ENCODE results near the gene UCK1.

UCK1 gene

GRCh38 chr9:131492070-131492469 is 39.0 kb downstream of the UCK1 start:
- DNase-seq: no peak

GRCh38 chr9:131491001-131491710 is 39.9 kb downstream of the UCK1 start:
- DNase-seq: no peak

DNA sequence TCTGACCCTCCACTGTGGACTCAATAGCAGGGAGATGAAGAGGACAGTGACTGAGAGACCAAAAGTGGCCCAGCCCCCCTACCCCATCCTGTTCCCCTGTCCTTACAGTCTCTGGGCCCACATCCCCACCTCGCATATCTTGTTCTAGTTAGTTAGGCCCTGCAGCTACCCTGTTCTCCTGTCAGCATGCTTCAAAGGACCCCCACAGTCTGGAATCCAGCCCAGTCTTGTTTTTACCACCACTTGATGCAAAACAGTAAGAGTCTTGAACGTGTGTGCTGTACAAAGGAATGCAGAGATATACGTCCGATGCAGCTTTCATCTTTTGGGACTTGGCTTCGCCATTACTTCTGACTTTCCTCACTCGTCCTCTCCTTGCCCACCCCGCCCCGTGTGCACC is 40.5 kb downstream of the UCK1 start:
- DNase-seq: no peak

- DNase-seq: no peak
Observed at GRCh38 chr9:131487621-131488031, 43.4 kb downstream of the UCK1 start.

GRCh38 chr9:131487001-131487400 is 44.1 kb downstream of the UCK1 start:
- DNase-seq: no peak

DNA sequence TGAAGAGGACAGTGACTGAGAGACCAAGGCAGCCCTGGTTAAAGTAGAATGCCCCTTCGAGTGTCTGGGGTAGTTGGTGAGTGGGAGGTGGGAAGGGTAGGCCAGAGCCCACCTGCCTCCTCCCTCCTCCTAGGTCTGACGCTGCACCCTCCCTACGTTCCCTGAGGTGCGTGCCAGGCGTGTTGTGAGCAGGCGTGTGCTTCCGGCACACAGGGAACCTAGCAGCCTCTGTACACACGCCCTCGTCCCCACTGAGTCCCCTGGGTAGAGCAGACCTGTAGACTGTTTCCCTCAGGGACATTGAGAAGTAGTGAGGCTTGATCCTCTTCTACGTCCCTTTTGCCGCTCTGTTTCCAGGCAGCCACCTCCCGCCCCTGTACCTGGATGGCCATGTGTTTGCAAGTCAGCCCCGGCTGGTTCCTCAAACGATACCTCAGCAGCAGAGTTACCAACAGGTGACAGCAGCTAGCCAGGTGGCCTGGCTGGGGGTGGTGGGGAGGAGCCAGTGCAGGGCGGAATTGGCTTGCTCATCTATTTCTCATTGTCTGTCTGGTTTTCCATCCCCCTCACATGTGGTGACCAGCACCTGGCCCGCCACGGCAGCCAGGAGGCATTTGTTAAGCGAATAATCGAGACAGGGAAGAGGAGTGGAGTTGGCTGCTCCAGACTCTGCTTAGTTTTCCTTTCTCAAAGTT is 45.2 kb downstream of the UCK1 start:
- DNase-seq: no peak

DNA sequence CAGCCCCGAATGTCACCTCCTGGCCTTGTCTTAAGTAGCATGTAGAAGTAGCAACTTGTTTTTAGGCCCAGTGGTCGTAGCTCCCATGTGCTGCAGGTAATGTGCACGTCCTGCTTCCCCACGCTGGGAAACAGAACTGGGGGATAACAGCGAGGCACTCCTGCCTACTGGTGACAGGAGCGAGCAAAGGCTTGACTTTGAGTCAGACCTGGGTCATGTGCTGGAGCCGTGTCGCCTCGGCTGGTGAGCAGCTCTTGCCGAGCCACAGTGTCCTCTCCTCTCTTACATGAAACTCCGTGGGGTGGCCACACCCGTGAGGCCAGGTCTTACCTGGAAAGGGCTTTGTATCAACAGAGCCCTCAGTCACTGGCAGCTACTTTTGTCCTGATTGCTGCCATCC is 45.9 kb downstream of the UCK1 start:
- DNase-seq: no peak

- no peak for DNase-seq
Observed at GRCh38 chr9:131484560-131485185, 46.4 kb downstream of the UCK1 start.

- DNase-seq: no peak
Observed at GRCh38 chr9:131484051-131484445, 47.0 kb downstream of the UCK1 start.

GRCh38 chr9:131483319-131484050 is 47.6 kb downstream of the UCK1 start:
- DNase-seq: no peak

DNA sequence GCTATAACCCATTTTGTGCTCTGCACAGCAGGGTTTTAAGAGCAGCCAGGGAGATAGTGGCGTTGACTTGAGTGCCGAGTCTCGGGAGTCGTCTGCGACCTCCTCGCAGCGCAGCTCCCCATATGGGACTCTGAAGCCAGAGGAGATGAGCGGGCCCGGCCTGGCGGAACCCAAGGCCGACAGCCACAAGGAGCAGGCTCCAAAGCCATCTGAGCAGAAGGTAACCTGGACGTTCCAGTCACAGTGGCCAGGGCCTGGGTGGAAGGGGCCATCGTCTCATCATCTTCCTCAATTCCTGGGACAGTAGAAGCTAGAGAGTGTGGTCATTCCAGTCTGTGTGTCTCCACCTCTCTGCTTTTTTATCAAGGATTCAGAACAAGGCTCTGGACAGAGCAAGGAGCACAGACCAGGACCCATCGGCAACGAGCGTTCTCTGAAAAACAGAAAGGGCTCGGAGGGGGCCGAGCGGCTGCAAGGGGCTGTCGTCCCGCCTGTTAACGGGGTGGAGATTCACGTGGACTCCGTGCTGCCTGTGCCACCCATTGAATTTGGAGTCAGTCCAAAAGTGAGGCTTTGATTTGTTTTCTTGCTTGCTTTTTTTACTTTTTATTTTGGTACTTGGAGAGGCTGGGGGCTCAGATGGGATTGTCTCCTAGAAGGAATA is 48.6 kb downstream of the UCK1 start:
- no peak for DNase-seq

DNA sequence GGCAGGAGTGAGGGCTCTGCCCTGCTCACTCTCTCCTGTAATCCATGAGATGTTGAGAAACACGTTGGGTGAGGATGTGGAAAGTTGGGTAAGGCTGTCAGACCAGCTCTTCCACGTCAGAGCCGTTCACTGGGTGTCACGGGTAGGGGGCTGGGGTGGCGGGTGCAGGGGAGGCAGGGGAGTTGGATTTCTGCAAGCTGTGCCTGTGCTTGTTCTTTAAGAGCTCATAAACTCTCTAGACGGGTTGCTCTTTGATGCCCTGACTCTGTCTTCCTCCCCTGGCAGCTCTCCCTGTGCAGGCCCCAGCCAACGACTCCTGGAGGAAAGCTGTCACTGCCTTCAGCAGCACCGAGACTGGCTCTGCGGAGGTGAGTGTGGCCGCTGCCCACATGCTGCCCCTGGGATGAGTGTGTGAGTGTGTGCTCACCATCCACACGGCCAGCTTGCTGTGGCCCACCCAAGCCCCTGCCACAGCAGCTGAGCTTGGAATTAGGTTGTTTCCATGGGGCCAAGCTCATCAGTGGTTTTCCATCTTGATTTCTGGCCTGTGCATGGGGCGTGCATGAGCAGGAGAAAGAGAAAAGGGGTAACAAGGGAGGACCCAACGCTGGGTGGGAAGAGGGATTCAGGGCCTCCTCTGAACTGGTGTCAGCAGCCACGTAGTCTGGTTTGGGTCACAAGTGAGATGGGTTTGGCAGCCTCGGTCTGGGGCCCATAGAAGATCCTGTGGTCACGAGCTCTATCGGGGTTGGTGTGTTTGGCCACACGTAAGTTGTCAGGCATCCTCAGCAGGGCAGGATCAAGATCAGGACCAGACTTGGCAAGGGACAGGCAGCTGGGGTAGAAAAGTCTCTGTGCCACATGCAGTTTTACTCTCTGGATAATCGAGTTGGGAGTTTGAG is 49.4 kb downstream of the UCK1 start:
- DNase-seq: no peak

GRCh38 chr9:131480258-131480657 is 50.8 kb downstream of the UCK1 start:
- DNase-seq: no peak

DNA sequence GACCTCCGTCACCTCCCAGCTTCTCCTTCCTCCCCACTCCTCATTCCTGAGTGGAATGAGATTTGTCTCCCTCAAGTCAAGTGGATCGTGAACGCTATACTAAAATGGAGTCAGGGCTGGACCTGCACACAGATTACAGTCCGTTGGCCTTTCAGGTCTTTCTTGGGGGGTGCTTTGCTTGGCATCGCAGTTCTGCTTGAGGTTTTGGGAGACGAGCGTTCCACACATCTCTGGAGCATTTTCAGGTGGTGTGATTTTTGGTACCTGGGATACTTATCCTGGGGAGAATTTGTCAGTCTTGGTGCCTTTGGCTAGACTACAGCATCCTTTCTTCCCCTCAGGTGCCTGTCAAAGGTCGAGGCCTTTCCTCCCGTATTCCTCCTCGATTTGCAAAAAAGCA is 52.2 kb downstream of the UCK1 start:
- no peak for DNase-seq

DNA sequence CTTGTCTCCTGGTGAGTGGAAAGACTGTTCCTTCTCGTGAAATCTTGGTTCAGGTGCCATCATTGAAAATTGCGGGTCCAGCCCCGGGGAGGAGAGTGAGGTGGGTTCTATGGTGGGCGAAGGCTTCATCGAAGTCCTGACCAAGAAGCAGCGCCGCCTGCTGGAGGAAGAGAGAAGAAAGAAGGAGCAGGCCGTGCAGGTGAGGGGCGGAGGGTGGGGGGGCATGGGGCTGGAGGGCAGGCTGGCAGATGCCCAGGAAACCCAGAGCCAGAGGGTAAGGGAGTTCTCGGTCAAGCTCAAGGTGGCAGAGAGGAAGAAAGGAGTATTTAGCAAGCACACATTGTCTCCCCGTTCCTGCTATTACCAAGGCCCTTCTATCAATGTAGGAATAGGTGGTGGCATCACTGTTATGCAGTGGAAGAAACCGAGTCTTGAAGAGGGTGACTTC is 52.6 kb downstream of the UCK1 start:
- DNase-seq: no peak

- DNase-seq: no peak
Observed at GRCh38 chr9:131477816-131478419, 53.1 kb downstream of the UCK1 start.

- no peak for DNase-seq
Observed at GRCh38 chr9:131477367-131477766, 53.7 kb downstream of the UCK1 start.

- no peak for DNase-seq
Observed at GRCh38 chr9:131476777-131477345, 54.2 kb downstream of the UCK1 start.

DNA sequence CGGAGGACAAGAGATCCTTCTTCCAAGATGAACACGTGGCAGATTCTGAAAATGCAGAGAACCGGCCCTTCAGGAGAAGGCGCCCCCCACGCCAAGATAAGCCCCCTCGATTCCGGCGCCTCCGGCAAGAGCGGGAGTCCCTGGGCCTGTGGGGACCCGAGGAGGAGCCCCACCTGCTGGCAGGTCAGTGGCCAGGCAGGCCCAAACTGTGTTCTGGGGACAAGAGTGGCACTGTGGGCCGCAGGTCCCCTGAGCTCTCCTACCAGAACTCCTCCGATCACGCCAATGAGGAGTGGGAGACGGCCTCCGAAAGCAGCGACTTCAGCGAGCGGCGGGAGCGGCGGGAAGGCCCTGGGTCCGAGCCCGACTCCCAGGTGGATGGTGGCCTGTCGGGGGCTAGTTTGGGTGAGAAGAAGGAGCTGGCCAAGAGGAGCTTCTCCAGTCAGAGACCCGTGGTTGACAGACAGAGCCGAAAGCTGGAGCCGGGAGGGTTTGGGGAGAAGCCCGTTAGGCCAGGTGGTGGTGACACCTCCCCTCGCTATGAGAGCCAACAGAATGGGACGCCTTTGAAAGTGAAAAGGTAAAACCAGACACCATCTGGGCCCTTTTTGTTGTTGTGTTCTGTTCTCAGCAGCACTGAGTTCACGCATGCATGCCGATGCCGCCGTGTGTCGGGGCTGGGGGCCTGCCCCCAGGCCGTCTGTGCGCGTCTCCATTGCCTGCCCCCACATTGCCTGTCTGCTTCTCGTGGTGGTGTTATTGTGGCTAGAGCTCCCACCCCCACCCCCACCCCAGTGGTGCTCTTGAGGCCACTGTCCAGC is 54.9 kb downstream of the UCK1 start:
- DNase-seq: no peak
